Tibial nerve (tissue), 4 donors: ENCODE results near the gene VPS33B. TPM values are rescaled to one million over a fixed set of nuclear protein-coding genes. Genes with fewer than 3 reads are reported as not detected.

ENCODE experiments used
- DNase-seq, 2 donors: peaks; one replicate each; pipeline ENCODE4 v3.0.0-alpha.2; 2019; ENCODE audit warnings: low spot score in 2 of 2
- H3K27ac ChIP-seq, 4 donors: fragments of 200-600 bp; sonication (generic) in 3 of 4; one replicate each; pipeline ENCODE4 v1.5.1; 2017 to 2019; ENCODE audit warnings: mild to moderate bottlenecking in 1 of 4
- H3K27me3 ChIP-seq, 2 donors: fragments of 200-600 bp; sonication (generic) in 1 of 2; one replicate each; pipeline versions ENCODE4 v1.5.1 to v1.6.0; 2017 to 2019
- H3K36me3 ChIP-seq, 3 donors: fragments of 200-600 bp; sonication (generic); one replicate each; pipeline ENCODE4 v1.5.1; 2018 to 2019
- H3K4me1 ChIP-seq, 4 donors: fragments of 200-600 bp; sonication (generic) in 3 of 4; one replicate each; pipeline ENCODE4 v1.5.1; 2017 to 2019
- H3K4me3 ChIP-seq, 4 donors: fragments of 200-600 bp; sonication (generic) in 3 of 4; one replicate each; pipeline ENCODE4 v1.5.1; 2017 to 2019; ENCODE audit warnings: mild to moderate bottlenecking in 1 of 4, moderate library complexity in 1 of 4
- H3K9me3 ChIP-seq, 4 donors: fragments of 200-600 bp; sonication (generic) in 3 of 4; one replicate each; pipeline ENCODE4 v1.5.1; 2017 to 2019
- EP300 ChIP-seq, 2 donors: sonication (generic); formaldehyde crosslinking; IDR thresholded peaks; one replicate each; pipeline ENCODE4 v1.6.1; 2017; ENCODE audit warnings: antibody characterized with exemption in 2 of 2, mild to moderate bottlenecking in 1 of 2
- POLR2A ChIP-seq, 2 donors: fragments of 450-650 bp; IDR thresholded peaks; one replicate each; pipeline ENCODE4 v1.6.1; 2017; ENCODE audit warnings: antibody characterized with exemption in 2 of 2, mild to moderate bottlenecking in 2 of 2, moderate library complexity in 2 of 2
- WGBS, 2 donors: methylation state at CpG; one replicate each; pipeline ENCODE4 v1.1.5; 2018; 5-methylcytosine and 5-hydroxymethylcytosine counted together
- small RNA-seq: library from RNA; depleted of rRNA; stranded (forward); fragments of <200 nt; gene quantifications from one replicate; pipeline ENCODE3, GENCODE V24; 2016
- total RNA-seq, 4 donors: library from RNA; depleted of rRNA; stranded (reverse); fragments of >200 nt; gene quantifications; one replicate each; pipeline ENCODE4 v1.1.0, GENCODE V29; 2016
- TF ChIP-seq, protein P1 (sequence below), 5 experiments: fragments of 200-600 bp in 3 of 5; fragments of 450-650 bp in 2 of 5; sonication (generic) in 3 of 5; IDR thresholded peaks; one replicate each; pipeline ENCODE4 v1.5.1; 2016 to 2019; ENCODE audit warnings: antibody characterized with exemption in 5 of 5, mild to moderate bottlenecking in 3 of 5, moderate library complexity in 2 of 5

The VPS33B gene
- total RNA-seq, 4 donors from 2014 or later, result 8.7 to 10.9 (median 10.1) TPM

GRCh38 chr15:90952901-90953677, 69.3 kb downstream of the VPS33B start:
- Histone ChIP-seq H3K4me3 (no peak overlapping the region), H3K36me3 (peaks cover 0 to 60% (median 14%) of the 10 kb centered on the region in 3 donors), H3K4me1 (peaks cover 0 to 29% (median 23%) of the 10 kb centered on the region in 4 donors), H3K27ac (no peak overlapping the region), H3K27me3 (no peaks in the 10 kb centered on the region), H3K9me3 (no peaks in the 10 kb centered on the region)
- 83 to 96% methylated on average over 10 to 14 of the region's 14 CpGs for WGBS, 2 donors
- TF ChIP-seq EP300 (IDR thresholded peaks at IDR 0.05) (no peak), POLR2A (IDR thresholded peaks at IDR 0.05) (no peak)
- TF ChIP-seq, protein P1, sequence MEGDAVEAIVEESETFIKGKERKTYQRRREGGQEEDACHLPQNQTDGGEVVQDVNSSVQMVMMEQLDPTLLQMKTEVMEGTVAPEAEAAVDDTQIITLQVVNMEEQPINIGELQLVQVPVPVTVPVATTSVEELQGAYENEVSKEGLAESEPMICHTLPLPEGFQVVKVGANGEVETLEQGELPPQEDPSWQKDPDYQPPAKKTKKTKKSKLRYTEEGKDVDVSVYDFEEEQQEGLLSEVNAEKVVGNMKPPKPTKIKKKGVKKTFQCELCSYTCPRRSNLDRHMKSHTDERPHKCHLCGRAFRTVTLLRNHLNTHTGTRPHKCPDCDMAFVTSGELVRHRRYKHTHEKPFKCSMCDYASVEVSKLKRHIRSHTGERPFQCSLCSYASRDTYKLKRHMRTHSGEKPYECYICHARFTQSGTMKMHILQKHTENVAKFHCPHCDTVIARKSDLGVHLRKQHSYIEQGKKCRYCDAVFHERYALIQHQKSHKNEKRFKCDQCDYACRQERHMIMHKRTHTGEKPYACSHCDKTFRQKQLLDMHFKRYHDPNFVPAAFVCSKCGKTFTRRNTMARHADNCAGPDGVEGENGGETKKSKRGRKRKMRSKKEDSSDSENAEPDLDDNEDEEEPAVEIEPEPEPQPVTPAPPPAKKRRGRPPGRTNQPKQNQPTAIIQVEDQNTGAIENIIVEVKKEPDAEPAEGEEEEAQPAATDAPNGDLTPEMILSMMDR (IDR thresholded peaks at IDR 0.05), result no peak
- no peak for DNase-seq

DNA sequence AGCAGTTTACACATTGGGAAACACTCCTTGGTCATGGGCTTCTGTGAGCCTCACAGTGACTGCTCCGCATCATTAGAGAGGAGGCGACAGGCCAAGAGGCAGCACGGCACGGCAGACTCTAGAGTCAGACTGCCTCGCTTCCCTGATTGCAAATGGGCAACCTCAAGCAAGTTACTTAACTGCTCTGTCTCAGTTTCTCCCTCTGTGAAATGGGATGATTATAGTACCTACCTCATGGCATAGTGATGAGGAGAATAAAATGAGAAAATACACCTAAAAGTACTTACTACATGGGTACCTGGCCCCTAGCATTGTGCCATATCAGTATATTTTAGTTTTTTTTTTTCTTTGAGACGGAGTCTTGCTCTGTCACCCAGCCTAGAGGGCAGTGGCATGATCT, 71.7 kb downstream of the VPS33B start:
- WGBS, 2 donors, result 95 to 99% methylated on average over 6 of the region's 6 CpGs
- peaks cover 0 to 84% (median 22%) of the 10 kb centered on the region in 3 donors for H3K36me3 ChIP-seq

GRCh38 chr15:90949979-90950675, 72.3 kb downstream of the VPS33B start:
- H3K4me3 ChIP-seq, result no peak overlapping the region
- no peak for DNase-seq
- TF ChIP-seq EP300 (IDR thresholded peaks at IDR 0.05) (no peak), POLR2A (IDR thresholded peaks at IDR 0.05) (no peak)
- TF ChIP-seq, protein P1 (IDR thresholded peaks at IDR 0.05), result no peak
- H3K36me3 ChIP-seq, result peaks cover 0 to 90% (median 25%) of the 10 kb centered on the region in 3 donors
- no peaks in the 10 kb centered on the region for H3K27me3 ChIP-seq
- no peaks in the 10 kb centered on the region for H3K9me3 ChIP-seq
- H3K27ac ChIP-seq, result no peak overlapping the region
- WGBS, 2 donors, result 91 to 94% methylated on average over 17 to 23 of the region's 23 CpGs
- peaks cover 0 to 4% (median 1%) of the 10 kb centered on the region in 4 donors for H3K4me1 ChIP-seq

More for the DNA sequence above, 71.7 kb downstream of the VPS33B start:
- TF ChIP-seq, protein P1 (IDR thresholded peaks at IDR 0.05), result no peak
- TF ChIP-seq EP300 (IDR thresholded peaks at IDR 0.05) (no peak), POLR2A (IDR thresholded peaks at IDR 0.05) (no peak)
- Histone ChIP-seq H3K27me3 (no peaks in the 10 kb centered on the region), H3K27ac (no peak overlapping the region), H3K4me3 (no peak overlapping the region), H3K9me3 (no peaks in the 10 kb centered on the region), H3K4me1 (peaks cover 0 to 10% (median 7%) of the 10 kb centered on the region in 4 donors)
- no peak for DNase-seq

Small RNAs within 50 kb of the gene (small RNA-seq; reads per million reads assigned to genes)
- gene RF00019, result not detected

Other genes starting within 250 kb of the VPS33B start
- gene FURIN, start 154.0 kb downstream of the VPS33B start, total RNA-seq, result 10 to 100 TPM; 28.7 to 71.1 (median 42.4) TPM
- 100 to 1,000 TPM in 1 of 4 donors, 10 to 100 TPM in 3; 62.0 to 183 (median 72.1) TPM for gene FES, start 138.1 kb downstream of the VPS33B start, total RNA-seq
- 100 to 1,000 TPM in 3 of 4 donors, 10 to 100 TPM in 1; 83.5 to 178 (median 128) TPM for gene MAN2A2, start 119.3 kb downstream of the VPS33B start, total RNA-seq
- 10 to 100 TPM; 16.5 to 22.5 (median 18.7) TPM for gene HDDC3, start 90.0 kb downstream of the VPS33B start, total RNA-seq
- 10 to 100 TPM; 47.7 to 64.2 (median 58.4) TPM for gene UNC45A, start 87.3 kb downstream of the VPS33B start, total RNA-seq
- gene RCCD1, start 67.7 kb downstream of the VPS33B start, total RNA-seq, result 10 to 100 TPM in 3 of 4 donors, 1 to 10 TPM in 1; 8.7 to 15.9 (median 12.5) TPM
- gene PRC1, start 28.1 kb downstream of the VPS33B start, total RNA-seq, result 10 to 100 TPM; 12.1 to 31.0 (median 14.9) TPM
- 10 to 100 TPM in 3 of 4 donors, 1 to 10 TPM in 1; 8.3 to 20.5 (median 17.1) TPM for gene SV2B, start 77.7 kb upstream of the VPS33B start, total RNA-seq